HFF-Myc (cell line): ENCODE results near the gene SCRG1.

Source experiments
- DNase-seq: peaks from one replicate; pipeline ENCODE4 v3.0.0-alpha.2; 2011; ENCODE audit warnings: low read depth; ENCODE audit errors: extremely low read depth
- H3K4me3 ChIP-seq: replicated peaks from 2 replicates; pipeline ENCODE4 v1.5.1; 2011; ENCODE audit warnings: low read depth, mild to moderate bottlenecking, control low read depth, low read length
- TF ChIP-seq, protein P1 (sequence below): IDR thresholded peaks from 2 replicates; pipeline ENCODE4 v1.5.1; 2012; ENCODE audit warnings: mild to moderate bottlenecking, low read depth, low read length, control low read depth; ENCODE audit errors: missing control alignments

SCRG1 gene

DNA sequence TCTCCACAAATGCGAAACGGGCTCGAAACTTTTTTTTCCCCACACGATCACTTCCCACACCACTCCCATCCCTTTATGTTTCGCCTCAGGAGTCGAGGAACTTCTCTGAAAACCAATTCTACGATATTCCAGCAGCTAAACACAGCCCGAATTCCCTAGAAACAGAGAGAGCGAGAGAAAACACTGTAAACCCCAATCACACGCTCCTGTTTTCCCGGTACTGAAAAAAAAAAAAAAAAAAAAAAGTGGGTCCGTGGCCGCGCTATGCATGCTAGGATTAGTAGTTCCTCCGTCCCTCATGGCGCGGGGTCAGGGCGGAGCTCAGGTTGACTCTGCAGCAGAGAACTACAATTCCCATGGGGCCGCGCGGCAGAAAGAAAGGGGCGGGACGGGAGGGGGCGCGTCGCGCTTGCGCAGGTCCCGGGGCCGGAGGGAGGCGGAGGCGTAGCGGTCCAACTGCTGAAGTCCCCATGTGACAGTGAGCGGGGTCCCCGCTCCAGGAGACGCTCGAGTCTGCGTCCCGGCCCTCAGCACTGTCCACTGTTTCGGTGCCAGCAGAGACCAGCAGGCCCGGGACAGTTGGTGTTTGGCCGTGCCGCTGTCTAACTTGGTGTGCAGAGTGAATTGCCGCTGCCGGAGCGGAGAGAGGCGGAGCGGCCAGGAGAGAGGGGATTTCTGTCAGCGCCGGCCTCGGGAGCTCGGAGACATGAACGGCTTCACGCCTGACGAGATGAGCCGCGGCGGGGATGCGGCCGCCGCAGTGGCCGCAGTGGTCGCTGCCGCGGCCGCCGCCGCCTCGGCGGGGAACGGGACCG is 28.2 kb downstream of the SCRG1 start, which contains the start of gene SAP30:
Gene SAP30, plus strand, starts transcription at position 478 of the 815 bp plus-strand sequence. Its CDS starts 229 bp downstream, at position 707.
- TF ChIP-seq, protein P1, sequence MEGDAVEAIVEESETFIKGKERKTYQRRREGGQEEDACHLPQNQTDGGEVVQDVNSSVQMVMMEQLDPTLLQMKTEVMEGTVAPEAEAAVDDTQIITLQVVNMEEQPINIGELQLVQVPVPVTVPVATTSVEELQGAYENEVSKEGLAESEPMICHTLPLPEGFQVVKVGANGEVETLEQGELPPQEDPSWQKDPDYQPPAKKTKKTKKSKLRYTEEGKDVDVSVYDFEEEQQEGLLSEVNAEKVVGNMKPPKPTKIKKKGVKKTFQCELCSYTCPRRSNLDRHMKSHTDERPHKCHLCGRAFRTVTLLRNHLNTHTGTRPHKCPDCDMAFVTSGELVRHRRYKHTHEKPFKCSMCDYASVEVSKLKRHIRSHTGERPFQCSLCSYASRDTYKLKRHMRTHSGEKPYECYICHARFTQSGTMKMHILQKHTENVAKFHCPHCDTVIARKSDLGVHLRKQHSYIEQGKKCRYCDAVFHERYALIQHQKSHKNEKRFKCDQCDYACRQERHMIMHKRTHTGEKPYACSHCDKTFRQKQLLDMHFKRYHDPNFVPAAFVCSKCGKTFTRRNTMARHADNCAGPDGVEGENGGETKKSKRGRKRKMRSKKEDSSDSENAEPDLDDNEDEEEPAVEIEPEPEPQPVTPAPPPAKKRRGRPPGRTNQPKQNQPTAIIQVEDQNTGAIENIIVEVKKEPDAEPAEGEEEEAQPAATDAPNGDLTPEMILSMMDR = no peak
- peak; percentile 91 for DNase-seq
- peak within 1 kb of the TSS; percentile 93 for H3K4me3 ChIP-seq

DNA sequence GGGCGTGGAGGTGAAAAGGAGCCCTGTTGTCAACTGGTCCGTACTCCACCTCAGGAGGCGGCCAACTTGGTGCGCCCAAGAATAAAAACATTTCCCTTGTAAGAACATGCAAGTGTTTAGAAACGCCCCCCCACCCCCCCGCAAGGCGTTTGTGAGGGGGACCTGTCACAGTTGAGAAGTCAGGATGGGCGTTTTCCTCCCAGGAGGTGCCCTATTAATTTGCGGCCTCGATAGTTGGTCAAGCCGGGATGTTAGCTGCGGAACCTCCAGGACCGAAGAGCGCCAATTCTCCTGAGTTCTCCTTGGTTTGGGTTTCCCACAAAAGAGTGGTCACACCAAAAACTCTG is 28.8 kb downstream of the SCRG1 start:
- no peak for DNase-seq
- H3K4me3 ChIP-seq = peak overlapping the region; percentile 93
- TF ChIP-seq, protein P1 = no peak

DNA sequence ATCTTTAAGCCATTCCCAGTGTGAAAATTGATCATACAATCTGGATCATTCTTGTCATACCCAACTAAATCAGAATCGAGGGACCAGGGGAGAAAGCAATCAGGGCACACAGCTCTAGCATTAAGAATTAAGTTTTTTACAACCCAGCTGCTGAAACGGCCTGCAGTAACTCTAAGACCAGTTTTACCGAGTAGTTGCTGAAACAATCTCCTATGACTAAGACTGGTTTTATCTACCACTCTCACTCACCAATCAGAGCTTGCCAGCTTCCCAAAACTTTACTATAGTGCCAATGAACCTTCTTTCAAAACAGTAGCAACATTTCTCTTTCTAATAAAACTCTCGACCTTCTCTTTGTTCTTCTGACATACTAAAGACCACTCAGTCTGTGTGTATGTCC is 31.0 kb downstream of the SCRG1 start:
- no peak for DNase-seq

DNA sequence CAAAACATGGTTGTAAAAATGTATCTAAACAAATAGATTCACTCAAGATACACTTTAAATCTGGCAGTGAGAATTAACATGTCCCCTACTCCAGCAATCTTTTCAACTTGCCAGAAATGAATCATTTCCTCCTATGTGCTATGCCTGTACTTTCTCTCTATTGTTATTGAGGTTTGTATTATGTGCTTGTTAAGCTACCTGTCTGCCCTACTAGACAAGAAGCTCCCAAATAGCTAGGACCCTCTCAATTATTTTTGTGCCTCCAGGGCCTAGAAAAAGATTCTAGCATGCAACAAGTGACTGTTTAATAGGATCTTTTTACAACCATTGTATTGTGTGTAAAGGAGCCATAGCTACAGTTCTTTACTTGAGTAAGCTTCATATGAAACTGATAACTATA is 31.6 kb downstream of the SCRG1 start:
- TF ChIP-seq, protein P1 = no peak
- DNase-seq = no peak
- H3K4me3 ChIP-seq = no peak overlapping the region

More for the DNA sequence above, 31.0 kb downstream of the SCRG1 start:
- H3K4me3 ChIP-seq = peak overlapping the region; percentile 9; the same call in 1 of the 2 replicates
- TF ChIP-seq, protein P1 = no peak

DNA sequence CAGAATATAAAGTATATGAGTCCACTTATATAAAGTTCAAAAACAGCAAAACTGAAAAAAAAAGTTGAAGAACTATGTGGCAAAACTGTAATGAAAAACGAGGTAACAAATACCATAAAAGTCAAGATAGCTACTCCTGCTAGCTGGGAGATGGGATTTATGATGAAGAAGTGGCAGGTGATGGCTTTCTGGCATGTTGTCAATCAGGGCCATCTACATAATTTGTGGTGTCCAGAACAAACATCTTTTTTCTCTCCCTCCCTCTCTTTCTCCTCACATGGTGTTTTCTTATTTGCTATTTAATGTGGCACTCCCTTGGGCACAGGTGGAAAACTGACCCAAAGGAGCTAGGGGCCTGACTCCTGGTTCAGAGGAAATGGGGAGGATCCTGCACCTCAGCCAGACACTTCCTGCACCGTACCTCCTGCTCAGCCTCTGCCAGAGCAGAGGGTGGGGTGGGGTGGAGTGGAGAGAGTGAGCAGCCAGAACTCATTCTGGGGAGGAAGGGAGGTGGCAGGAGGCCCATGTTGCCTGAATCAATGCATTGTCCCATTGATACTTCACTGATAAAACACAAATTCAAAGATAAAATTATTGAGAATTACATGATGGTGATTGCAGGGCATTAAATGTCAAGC is 33.4 kb downstream of the SCRG1 start:
- H3K4me3 ChIP-seq = no peak overlapping the region
- no peak for DNase-seq
- TF ChIP-seq, protein P1 = no peak

DNA sequence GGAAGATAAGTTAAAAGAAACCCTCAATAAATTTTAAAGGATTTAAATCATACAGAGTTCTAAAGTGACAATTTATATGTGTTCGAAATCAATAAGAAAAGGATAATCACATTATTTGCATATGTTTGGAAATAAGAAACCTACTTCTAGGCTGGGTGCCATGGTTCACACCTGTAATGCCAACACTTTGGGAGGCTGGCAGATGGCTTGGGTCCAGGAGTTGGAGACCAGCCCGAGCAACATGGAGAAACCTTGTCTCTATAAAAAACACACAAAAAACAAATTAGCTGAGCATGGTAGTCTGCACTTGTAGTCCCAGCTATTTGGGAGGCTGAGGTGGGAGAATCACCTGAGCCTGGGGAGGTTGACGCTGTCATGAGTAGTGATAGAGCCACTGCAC is 36.2 kb downstream of the SCRG1 start:
- no peak for DNase-seq
- TF ChIP-seq, protein P1 = no peak
- no peak overlapping the region for H3K4me3 ChIP-seq
